ENCODE measurements around the gene ARNT2.

The ARNT2 gene

DNA sequence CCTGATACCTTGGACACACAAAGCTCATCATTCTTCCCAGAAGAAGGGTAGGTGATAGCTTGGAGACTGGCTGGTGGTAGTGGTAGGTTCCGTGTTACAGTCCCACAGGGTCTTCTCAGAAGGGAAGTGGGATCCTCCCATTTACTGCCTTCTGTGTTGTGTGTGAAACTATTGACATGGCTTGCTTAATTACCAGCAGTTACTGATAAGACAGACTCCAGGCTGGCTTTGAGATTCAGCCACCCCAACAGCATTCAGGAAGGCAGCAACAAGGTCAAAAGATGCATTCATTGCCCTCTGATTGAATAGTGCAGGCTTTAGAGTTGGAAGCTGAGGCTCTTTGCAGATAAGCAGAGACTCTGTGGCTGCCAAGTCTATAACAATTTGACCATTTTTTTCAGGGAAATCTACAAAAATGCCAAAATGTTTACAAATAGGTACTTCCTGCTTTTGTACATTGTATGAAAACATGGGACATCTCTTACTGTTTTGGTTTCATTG, 7.7 kb downstream of the ARNT2 start:
- DNase-seq: no peak

DNA sequence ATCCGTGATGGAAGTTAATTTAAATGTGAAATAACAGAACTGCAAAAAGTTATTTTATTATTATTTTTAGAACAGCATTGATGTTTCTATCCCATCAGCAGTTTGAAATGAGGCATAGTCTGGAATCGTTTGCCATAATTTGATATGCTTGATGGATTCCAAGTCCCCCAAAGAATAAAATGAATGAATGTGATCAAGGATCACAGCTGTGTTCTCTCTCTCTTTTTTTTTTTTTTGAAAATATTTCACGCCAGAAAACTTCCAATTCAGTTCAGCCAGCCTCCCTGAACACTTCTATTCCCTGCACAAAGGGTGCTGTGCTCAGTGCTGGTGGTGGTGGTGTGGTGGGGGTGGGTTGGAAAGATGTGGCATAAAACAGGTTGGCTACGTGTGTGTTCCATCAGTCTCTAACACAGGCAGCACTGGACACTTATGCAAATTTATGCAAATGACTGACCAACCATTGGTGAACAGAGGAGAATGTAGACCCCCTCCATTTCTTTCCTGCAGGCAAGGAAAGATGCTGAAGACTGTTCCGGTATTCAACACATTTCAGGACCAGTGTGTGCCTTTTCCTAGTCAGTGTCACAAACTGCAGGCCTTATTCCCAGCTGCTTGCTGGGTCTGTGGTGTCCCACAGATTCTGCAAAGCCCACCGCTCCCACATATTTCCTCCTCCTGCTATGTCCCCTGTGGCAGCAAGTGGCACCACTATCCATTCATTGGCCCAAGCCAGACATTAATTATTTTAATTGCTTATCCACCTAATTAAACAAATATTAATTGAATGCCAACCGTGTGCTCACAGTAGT, 10.6 kb downstream of the ARNT2 start:
- DNase-seq: no peak

GRCh38 chr15:80415358-80415670, 11.1 kb downstream of the ARNT2 start:
- no peak for DNase-seq

- DNase-seq: no peak
Observed at GRCh38 chr15:80416702-80417101, 12.5 kb downstream of the ARNT2 start.

DNA sequence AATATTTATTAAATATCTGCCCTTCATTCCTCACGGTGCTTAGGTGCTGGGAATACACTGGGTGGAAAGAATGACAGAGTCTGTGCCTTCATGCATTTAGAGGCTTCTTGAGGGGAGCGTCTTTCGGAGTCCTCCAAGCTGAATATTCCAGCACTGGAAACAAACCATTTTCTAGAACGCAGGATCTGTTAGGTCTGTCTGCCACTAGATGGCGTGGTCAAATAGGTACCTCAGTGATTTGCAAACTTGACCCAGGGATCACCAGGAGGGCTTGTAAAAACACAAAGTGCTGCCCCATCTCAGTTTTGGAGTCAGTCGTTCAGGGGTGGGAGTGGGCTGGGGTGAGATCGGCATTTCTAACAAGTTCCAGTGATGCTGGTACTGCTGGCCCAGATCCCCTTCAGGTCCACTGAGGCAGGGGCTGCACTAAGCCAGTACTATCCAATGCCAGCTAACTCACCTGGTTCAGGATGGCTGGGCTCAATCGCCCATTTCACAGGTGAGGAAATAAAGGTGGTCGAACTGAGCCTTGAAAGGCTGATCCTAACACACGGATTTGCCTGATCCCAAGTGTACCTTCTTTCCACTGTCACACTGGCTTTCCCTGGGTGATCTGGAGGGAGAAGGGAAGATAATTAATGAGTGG, 14.8 kb downstream of the ARNT2 start:
- DNase-seq: no peak

DNA sequence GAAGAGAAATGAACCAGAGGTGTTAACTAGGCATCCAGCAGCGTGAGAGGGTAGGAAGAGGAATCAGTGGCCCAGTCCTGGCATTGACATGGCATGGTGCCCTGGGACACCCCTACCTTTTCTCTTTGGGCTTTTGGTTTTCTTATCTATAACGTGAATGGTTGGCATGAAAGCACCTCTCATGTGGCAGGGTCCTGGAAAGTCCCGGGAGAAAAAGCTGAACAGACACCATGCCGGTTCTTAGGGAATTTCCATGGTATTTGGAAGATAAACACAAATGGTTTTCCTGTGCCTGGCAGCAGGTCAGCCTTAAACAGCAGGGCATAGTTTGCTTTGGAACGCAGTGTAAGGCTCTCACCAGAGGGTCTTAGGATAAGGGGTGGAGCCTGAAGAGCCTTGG, 15.4 kb downstream of the ARNT2 start:
- no peak for DNase-seq

- DNase-seq: no peak
Observed at GRCh38 chr15:80420658-80421057, 16.5 kb downstream of the ARNT2 start.

GRCh38 chr15:80423215-80423614, 19.0 kb downstream of the ARNT2 start:
- DNase-seq: no peak

DNA sequence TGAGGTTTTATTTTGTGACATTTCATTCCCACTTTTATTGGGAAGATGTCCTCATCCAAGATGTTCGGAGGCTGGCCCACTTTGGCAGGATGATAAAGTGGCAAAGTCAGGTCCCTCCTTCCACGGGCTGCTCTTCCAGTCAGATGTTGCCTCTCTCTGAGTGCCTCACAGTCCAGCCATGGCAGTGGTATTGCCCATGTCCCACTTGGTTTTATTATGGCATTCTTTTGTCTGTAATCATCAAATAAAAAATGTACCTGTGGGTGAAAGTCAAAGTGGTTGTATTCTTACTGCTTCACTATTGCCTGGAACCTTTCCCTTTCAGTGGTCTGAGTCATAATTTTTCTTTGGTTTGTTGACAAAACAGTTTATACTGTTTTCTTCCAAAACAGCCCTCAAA, 20.2 kb downstream of the ARNT2 start:
- DNase-seq: no peak

- no peak for DNase-seq
Observed at GRCh38 chr15:80426316-80426715, 22.1 kb downstream of the ARNT2 start.

- DNase-seq: no peak
Observed at GRCh38 chr15:80429964-80430363, 25.8 kb downstream of the ARNT2 start.

DNA sequence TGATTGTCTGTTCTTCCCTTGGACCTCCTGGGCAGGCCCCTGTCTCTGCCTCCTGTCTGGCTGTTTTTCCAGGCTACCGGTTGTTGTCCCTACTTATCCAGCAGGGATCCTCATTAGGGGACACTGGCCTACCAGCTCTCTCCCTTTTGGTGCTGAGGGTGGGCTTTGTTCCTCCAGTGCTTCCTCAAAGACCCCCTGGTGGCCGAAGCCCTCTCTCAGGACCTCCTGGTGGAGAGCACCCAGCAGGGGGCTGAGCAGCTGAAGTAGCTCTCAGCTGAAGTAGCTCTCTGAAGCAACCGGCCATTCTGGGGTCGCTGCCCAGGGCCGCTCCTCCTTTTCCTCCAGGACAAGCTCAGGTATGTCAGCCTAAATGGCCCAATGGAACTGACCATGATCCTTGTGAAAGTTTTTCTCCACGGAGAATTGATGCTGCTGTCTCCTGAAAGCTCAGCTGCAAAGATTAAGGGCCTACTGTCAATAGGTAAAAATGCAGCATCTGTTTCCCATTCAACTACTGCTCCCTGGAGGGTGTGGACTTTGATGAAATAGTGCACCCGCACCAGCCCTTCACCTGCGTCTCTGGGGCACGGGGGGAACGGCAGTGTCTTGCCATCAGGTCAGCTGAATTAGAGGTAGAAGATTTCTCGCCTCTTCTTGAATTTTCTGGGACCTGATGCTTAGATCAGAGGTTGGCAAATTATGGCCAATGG, 27.6 kb downstream of the ARNT2 start:
- DNase-seq: no peak

DNA sequence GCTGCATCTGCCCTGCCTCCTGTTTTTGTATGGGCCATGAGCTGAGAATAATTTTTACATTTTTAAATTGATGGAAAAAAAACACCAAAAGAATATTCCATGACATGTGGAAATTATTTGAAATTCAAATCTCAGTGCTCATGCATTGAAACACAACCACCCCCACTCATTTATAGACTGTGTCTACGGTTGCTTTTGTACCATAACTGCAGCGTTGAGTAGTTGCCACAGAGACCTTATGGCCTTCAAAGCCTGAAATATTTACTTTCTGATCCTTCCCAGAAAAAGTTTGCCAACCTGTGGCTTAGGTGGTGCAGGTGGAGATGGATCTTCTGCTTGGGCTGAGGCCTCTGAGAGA, 28.1 kb downstream of the ARNT2 start:
- no peak for DNase-seq

- no peak for DNase-seq
Observed at GRCh38 chr15:80433836-80434235, 29.7 kb downstream of the ARNT2 start.

DNA sequence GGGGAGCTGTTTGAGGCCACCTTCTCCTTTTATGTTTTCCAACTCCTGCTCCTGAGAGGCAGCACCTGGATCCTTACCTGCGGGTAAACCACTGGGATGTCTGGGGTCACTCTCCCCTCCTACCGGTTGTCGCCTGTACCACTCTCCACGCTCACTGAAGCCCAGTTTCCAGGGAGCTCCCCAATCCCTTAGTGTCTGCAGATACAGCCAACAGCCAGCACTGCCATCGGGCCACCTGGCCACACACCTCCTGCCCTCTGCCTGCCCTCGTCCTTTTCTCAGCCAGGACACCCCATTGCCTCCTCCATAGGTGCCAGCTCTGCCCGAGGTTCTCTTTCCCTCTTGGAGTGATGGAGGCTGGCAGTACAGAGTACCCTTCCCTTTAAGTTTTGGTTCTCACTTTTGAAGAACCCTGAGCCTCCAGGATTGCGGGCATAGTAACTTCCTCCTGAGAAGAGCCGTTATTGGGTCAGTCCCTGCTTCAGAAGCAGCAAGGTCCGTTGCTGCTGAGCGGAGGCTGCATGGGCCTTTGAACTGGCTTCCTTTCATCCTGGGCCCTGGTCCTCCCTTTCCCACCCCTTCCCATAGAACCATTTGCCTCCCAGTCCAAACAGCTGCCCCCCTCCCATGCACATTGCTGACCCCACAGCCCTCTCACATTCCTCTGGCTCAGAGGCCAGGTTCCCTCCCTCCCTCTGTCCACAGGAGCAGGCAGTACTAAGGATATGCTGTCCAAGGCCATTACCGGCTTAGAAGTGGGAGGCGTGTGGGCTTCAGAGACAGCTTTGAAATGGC, 30.9 kb downstream of the ARNT2 start:
- DNase-seq: no peak

DNA sequence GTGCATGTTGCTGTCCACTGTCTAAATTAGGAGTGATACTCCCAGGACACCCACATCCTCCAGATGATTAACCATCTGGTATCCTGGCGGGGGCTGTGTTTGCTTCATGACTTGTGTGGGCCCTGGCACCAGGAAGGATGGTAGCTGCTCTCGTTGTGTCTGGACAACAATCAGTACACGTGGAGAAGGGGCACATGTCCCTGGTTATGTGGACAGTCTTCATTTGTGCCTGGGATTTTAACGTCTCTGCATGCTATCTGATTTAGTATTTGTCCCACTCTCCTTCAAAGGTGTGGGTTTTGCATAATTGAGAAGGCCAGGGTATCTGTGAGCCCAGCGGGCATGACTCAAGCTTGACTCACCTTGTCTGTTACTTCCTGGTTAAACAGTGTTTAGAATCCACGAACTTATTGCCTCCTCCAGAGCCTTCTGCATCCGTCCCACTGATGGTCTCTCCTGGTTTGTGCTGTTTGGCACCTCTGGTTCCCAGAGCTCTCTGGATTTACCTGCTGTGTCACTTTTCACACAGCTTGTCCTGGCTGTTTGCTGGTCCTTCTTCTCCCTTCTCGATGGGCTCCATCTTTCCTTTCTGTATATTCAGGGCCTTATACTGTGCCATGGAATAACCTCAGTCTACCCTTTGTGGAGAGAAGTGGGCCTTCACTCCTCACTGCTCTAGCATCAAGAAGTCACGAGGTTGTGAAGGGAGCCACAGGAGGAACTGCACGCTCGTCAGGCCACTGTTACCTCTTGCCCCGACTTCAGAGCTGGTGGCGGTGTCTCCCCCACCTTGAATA, 32.5 kb downstream of the ARNT2 start:
- no peak for DNase-seq

- DNase-seq: no peak
Observed at GRCh38 chr15:80437334-80437891, 33.2 kb downstream of the ARNT2 start.

DNA sequence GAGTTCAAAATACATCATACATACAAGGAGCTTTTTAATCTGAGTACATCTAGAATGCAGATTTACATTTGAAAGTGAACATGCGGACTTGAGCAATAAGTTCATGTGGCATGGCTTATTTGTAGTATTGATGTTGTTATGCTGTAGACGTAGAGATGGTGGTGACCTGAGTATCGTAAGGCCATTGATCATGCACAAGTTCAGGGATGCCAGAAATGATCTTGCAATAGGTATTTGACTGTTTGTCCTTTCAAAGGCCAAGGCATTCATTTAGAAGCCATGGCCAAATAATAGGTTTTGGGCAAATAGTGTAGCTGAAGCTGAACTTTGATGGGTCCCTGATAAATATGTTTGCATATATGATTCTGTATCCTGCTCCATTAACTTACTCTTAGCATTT, 35.0 kb downstream of the ARNT2 start:
- no peak for DNase-seq

DNA sequence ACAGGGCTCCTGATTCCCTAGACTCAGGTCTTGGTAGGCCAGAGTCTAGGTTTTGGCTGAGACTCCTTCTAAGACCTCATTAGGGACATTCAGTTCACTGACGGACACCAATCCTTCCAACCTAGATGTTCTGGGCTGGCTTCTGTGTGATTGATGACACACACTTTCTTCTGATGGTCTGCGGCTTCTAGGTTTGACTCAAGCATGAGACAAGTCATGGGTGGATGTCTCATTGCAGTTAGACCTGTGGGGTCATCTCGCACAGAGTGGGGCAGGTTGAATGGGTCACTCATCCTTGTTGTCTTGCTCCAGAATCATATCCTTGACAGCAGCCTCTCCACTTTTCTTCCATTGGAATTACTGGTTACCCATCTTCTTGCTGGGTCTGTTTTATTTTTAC, 35.8 kb downstream of the ARNT2 start:
- DNase-seq: no peak

DNA sequence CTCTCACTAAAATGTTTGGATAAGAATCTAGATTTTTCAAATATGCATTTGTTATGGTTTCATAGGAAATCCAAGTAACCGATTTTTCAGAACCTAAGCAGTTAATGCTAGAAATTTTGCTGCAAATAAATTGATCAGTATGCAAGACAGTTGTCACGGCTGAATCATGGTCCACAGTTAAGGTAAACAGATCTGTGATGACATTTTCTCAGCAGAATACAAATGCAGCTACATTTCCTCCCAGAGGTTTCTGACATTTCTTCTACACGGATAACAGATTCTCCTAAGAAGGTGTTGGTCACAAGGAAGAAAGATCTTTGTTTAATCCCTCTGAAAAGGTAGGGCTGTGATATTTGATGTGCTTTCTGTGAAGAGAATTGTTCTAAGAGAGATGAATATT, 36.9 kb downstream of the ARNT2 start:
- DNase-seq: no peak

DNA sequence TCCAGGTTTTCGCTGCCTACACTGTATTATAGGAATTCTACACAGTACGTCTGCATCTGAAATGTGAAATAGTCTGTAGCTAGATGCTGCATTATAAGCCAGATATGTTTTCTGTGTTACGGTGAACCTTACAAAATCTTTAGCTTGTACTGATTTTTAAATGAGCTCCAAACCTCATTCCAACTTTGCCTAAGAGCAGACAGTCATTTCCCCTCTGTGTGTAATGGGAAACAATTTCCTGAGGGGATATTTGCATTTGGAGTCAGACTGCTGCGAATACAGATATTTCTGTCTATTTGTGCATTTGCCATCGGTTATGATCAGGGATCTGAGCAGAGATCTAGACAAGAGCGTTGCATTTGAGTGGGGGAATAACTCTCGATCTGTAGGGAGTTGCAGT, 37.5 kb downstream of the ARNT2 start:
- DNase-seq: no peak

DNA sequence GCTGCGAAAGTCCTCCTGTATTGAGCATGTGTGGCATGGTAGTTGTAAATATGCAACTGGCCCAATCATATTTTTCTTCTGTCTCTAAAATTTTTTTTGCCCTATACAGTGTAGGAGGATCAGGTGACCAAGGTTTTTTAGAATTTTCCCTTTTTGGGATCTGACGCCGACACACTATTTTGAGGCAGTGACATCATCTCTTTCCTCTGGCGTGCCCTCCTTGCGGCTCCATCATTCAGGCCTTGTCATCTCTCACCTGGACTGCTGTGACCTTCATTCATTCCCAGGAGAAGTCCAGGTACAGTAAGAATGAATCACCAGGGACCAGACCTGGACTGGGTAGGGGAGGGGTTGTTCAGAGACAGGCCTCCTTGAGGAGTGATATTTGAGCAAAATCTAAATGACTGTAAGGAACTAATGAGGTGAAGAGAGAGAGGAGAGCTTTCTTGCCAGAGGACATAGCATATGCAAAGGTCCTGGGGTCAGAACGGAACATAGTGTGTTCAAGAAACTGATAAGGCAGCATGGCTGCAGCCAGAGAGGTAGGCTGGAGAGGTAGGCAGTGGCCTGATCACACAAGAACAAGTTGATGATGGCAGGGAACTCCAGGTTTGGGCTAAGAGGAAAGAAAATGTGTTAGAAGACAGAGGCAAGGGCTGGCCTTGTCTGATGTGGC, 38.7 kb downstream of the ARNT2 start:
- DNase-seq: no peak
